Astrocyte (in vitro differentiated cells and primary cell): ENCODE results near the gene ST6GALNAC3.

Experiments
- CTCF ChIP-seq: IDR thresholded peaks from 2 replicates; pipeline ENCODE4 v1.5.1; 2011; ENCODE audit warnings: low read depth, mild to moderate bottlenecking, inconsistent platforms, low read length, moderate library complexity; ENCODE audit not compliant: insufficient read depth
- EZH2 ChIP-seq: IDR thresholded peaks from 2 replicates; pipeline ENCODE4 v1.6.1; 2012; ENCODE audit warnings: mild to moderate bottlenecking, low read length, inconsistent platforms; ENCODE audit not compliant: insufficient read depth

- TF ChIP-seq CTCF (no peak), EZH2 (no peak)
Measured at GRCh38 chr1:76677416-76678405, 603.2 kb downstream of the ST6GALNAC3 start.
